ENCODE measurements around the gene GALNT7. TPM values are rescaled to one million over a fixed set of nuclear protein-coding genes. Genes with fewer than 3 reads are reported as not detected.

The GALNT7 gene
- total and polyA plus RNA-seq, 2 of the 13 experiments (the other 11 are each of a cell fraction or from before 2014, with no cell fraction given), result 0.08 to 0.13 TPM

DNA sequence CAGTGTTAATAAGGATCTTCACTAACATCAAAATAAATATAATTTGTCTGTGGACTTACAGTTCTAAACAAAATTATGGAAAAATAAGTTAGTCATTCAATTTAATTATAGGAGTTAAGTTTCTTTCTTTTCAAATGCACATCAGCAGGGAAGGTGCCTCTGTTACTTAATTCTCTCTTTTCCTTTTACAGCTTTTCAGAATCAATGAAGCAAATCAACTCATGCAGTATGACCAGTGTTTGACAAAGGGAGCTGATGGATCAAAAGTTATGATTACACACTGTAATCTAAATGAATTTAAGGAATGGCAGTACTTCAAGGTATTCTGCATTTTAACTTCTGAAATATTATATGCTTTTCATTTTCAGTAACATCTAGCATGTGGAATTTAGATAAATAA lies 149.6 kb downstream of the GALNT7 start:
- Histone ChIP-seq H3K9me3 (ENCODE audit: low read length) (no peaks in the 10 kb centered on the region), H3K79me2 (ENCODE audit: insufficient read depth, low read length) (no peaks in the 10 kb centered on the region), H3K4me2 (ENCODE audit: low read depth, low read length) (no peak overlapping the region), H3K27ac (ENCODE audit: extremely low read length, insufficient read depth, low read length) (no peak overlapping the region), H3K4me3 (replicated peaks in 1 of 3; ENCODE audit: insufficient read depth in 1 of 3, low read depth in 2 of 3, low read length in 3 of 3) (no peak overlapping the region), H2AFZ (ENCODE audit: low read length) (no peak overlapping the region), H4K20me1 (ENCODE audit: insufficient read depth, low read length) (no peaks in the 10 kb centered on the region), H3K36me3 (replicated peaks in 1 of 2; ENCODE audit: control insufficient read depth in 1 of 2, insufficient read depth in 2 of 2, low read length in 2 of 2) (no peaks in the 10 kb centered on the region), H3K27me3 (ENCODE audit: control insufficient read depth in 1 of 2, insufficient read depth in 2 of 2, low read length in 2 of 2) (no peaks in the 10 kb centered on the region), H3K9ac (ENCODE audit: insufficient read depth, low read depth, low read length) (no peak overlapping the region), H3K4me1 (ENCODE audit: insufficient read depth, low read length) (no peaks in the 10 kb centered on the region)
- BruUV-seq (replicated peaks), result no TSS peak
- intact Hi-C loops (cut with micrococcal nuclease; ENCODE audit: unreplicated experiment), result loop anchor here (1.0 to 2.0 kb wide), 2 partner anchors 99 to 177 kb away; no protein-coding TSS in a partner anchor
- FAIRE-seq (no peak), DNase-seq (ENCODE audit: low spot score) (no peak), ATAC-seq (no peak)
- in situ Hi-C loops (cut with HindIII; ENCODE audit: extremely low pct_ligation_motif_present, low pct_unique_long_range_greater_than_20kb), result loop anchor here (10.0 kb wide), 1 partner anchor 177 kb away; no protein-coding TSS in a partner anchor
- TF ChIP-seq, protein P1, sequence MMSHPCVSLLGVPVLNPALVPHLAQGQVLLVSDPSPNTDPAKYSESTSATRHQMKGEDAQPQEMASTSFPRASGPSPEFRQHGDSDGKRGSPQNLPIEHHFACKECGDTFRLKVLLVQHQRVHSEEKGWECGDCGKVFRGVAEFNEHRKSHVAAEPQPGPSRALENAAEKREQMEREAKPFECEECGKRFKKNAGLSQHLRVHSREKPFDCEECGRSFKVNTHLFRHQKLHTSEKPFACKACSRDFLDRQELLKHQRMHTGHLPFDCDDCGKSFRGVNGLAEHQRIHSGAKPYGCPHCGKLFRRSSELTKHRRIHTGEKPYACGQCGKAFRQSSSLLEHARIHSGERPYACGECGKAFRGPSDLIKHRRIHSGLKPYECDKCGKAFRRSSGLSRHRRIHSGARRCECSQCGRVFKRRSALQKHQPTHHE (CRISPR knock-in tag; IDR thresholded peaks at IDR 0.05; ENCODE audit: borderline replicate concordance), result no peak
- TF ChIP-seq TP53 (CRISPR knock-in tag; conservative IDR thresholded peaks at IDR 0.05) (no peak), MZF1 (CRISPR knock-in tag; IDR thresholded peaks at IDR 0.05; ENCODE audit: borderline replicate concordance) (no peak), RAD21 (CRISPR knock-in tag; IDR thresholded peaks at IDR 0.05) (no peak)
- ChIA-PET POLR2A (interaction anchor here (1.3 kb wide), 1 partner anchor 16 kb away, joined by 7 read pairs; the partner anchor contains the start of gene HMGB2), CTCF (ENCODE audit: low intra/inter-chr PET ratio, low total read pairs) (interaction anchor here (2.4 to 2.9 kb wide), 2 partner anchors 42 to 98 kb away, joined by 8 to 62 read pairs; no protein-coding TSS in a partner anchor)

DNA sequence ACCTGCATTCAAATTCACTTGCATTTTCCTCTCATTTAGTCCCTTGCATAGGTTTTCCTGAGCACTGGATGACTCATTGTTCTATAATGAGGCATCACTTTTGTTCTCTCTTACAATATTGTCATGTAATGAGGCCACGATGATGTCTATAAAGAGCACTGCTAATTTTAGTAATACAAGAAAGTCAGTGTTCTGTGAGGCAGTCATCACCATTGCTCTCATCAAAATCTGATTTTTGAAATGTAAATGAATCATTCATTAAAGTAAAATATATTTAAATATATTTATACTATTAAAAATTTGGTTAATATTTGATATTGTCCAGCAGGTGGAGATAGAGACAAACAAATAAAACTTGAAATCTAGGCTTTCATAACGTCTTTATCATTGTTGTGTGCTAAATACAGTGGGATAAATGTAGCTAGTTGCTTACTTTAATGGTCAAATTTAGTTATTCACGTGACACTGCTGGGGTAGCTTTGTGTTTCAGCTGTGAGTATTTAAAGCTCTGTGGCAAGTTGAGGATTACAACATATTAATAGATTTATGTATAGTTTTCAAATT lies 150.1 kb downstream of the GALNT7 start:
- BruUV-seq (replicated peaks), result no TSS peak
- Histone ChIP-seq H3K4me1 (ENCODE audit: insufficient read depth, low read length) (no peaks in the 10 kb centered on the region), H3K4me2 (ENCODE audit: low read depth, low read length) (no peak overlapping the region), H3K36me3 (replicated peaks in 1 of 2; ENCODE audit: control insufficient read depth in 1 of 2, insufficient read depth in 2 of 2, low read length in 2 of 2) (no peaks in the 10 kb centered on the region), H3K9ac (ENCODE audit: insufficient read depth, low read depth, low read length) (no peak overlapping the region), H3K9me3 (ENCODE audit: low read length) (no peaks in the 10 kb centered on the region), H4K20me1 (ENCODE audit: insufficient read depth, low read length) (no peaks in the 10 kb centered on the region), H2AFZ (ENCODE audit: low read length) (no peak overlapping the region), H3K27me3 (ENCODE audit: control insufficient read depth in 1 of 2, insufficient read depth in 2 of 2, low read length in 2 of 2) (no peaks in the 10 kb centered on the region), H3K4me3 (replicated peaks in 1 of 3; ENCODE audit: insufficient read depth in 1 of 3, low read depth in 2 of 3, low read length in 3 of 3) (no peak overlapping the region), H3K79me2 (ENCODE audit: insufficient read depth, low read length) (no peaks in the 10 kb centered on the region), H3K27ac (ENCODE audit: extremely low read length, insufficient read depth, low read length) (no peak overlapping the region)
- POLR2A ChIA-PET, result interaction anchor here (1.3 kb wide), 1 partner anchor 15 kb away, joined by 7 read pairs; the partner anchor contains the start of gene HMGB2
- in situ Hi-C loops (cut with HindIII; ENCODE audit: extremely low pct_ligation_motif_present, low pct_unique_long_range_greater_than_20kb) (loop anchor here (10.0 kb wide), 1 partner anchor 176 kb away; no protein-coding TSS in a partner anchor), intact Hi-C loops (cut with micrococcal nuclease; ENCODE audit: unreplicated experiment) (loop anchor here (1.0 to 2.0 kb wide), 3 partner anchors 42 to 176 kb away; no protein-coding TSS in a partner anchor)
- CTCF ChIA-PET (ENCODE audit: low intra/inter-chr PET ratio, low total read pairs), result interaction anchor here (2.4 to 2.9 kb wide), 2 partner anchors 42 to 98 kb away, joined by 8 to 62 read pairs; no protein-coding TSS in a partner anchor
- WGBS (ENCODE audit: low lambda C conversion rate), result 48% methylated on average over 3 of the region's 3 CpGs
- FAIRE-seq, result no peak
- DNase-seq (ENCODE audit: low spot score), result peak; percentile 10
- no peak for ATAC-seq
- TF ChIP-seq, protein P2, sequence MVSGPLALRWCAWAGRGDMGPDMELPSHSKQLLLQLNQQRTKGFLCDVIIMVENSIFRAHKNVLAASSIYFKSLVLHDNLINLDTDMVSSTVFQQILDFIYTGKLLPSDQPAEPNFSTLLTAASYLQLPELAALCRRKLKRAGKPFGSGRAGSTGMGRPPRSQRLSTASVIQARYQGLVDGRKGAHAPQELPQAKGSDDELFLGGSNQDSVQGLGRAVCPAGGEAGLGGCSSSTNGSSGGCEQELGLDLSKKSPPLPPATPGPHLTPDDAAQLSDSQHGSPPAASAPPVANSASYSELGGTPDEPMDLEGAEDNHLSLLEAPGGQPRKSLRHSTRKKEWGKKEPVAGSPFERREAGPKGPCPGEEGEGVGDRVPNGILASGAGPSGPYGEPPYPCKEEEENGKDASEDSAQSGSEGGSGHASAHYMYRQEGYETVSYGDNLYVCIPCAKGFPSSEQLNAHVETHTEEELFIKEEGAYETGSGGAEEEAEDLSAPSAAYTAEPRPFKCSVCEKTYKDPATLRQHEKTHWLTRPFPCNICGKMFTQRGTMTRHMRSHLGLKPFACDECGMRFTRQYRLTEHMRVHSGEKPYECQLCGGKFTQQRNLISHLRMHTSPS (CRISPR knock-in tag; IDR thresholded peaks at IDR 0.05; ENCODE audit: low read depth), result no peak
- TF ChIP-seq, protein P3, sequence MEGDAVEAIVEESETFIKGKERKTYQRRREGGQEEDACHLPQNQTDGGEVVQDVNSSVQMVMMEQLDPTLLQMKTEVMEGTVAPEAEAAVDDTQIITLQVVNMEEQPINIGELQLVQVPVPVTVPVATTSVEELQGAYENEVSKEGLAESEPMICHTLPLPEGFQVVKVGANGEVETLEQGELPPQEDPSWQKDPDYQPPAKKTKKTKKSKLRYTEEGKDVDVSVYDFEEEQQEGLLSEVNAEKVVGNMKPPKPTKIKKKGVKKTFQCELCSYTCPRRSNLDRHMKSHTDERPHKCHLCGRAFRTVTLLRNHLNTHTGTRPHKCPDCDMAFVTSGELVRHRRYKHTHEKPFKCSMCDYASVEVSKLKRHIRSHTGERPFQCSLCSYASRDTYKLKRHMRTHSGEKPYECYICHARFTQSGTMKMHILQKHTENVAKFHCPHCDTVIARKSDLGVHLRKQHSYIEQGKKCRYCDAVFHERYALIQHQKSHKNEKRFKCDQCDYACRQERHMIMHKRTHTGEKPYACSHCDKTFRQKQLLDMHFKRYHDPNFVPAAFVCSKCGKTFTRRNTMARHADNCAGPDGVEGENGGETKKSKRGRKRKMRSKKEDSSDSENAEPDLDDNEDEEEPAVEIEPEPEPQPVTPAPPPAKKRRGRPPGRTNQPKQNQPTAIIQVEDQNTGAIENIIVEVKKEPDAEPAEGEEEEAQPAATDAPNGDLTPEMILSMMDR (CRISPR knock-in tag; IDR thresholded peaks at IDR 0.05), result peak; percentile 18; the same call in 1 of the 2 replicates
- TF ChIP-seq SMC3 (IDR thresholded peaks at IDR 0.05; ENCODE audit: low read length) (0 out of 2 replicates have a peak, but pooled peaks have one; percentile 4), RXRA (CRISPR knock-in tag; IDR thresholded peaks at IDR 0.05) (no peak), ZNF317 (CRISPR knock-in tag; IDR thresholded peaks at IDR 0.05) (no peak), TP53 (CRISPR knock-in tag; conservative IDR thresholded peaks at IDR 0.05) (no peak), NR2F6 (IDR thresholded peaks at IDR 0.05) (no peak), NR2F6 (CRISPR knock-in tag; IDR thresholded peaks at IDR 0.05) (no peak), RAD21 (CRISPR knock-in tag; IDR thresholded peaks at IDR 0.05) (no peak), ZNF777 (CRISPR knock-in tag; IDR thresholded peaks at IDR 0.05) (no peak), STAG1 (CRISPR knock-in tag; IDR thresholded peaks at IDR 0.05) (peak; percentile 58), RFX3 (CRISPR knock-in tag; IDR thresholded peaks at IDR 0.05) (no peak)

All from HepG2 (cell line).